Breast epithelium (tissue), 4 donors: ENCODE results near the gene PRKD1. TPM values are rescaled to one million over a fixed set of nuclear protein-coding genes. Genes with fewer than 3 reads are reported as not detected.
"Not testable (repeated sequence)": the region's sequence is repeated elsewhere in the genome, so short reads cannot be mapped to it uniquely, and the experiment has no call there.

Source experiments
- DNase-seq, 2 donors: peaks; one replicate each; pipeline ENCODE4 v3.0.0-alpha.2; 2019; ENCODE audit warnings: low spot score in 2 of 2
- H3K27ac ChIP-seq, 2 donors: fragments of 200-600 bp; sonication (generic) in 1 of 2; one replicate each; pipeline ENCODE4 v1.5.1; 2016 to 2019; ENCODE audit warnings: mild to moderate bottlenecking in 1 of 2
- H3K27me3 ChIP-seq, 2 donors: fragments of 200-600 bp; sonication (generic) in 1 of 2; one replicate each; pipeline versions ENCODE4 v1.5.1 to v1.6.0; 2017 to 2019; ENCODE audit warnings: control low read depth in 1 of 2, mild to moderate bottlenecking in 1 of 2
- H3K36me3 ChIP-seq: fragments of 200-600 bp; one replicate; pipeline ENCODE4 v1.5.1; 2019
- H3K4me1 ChIP-seq, 2 donors: fragments of 200-600 bp; sonication (generic); one replicate each; pipeline ENCODE4 v1.5.1; 2016 to 2019; ENCODE audit warnings: control low read depth in 1 of 2
- H3K4me3 ChIP-seq, 3 donors: fragments of 200-600 bp; sonication (generic); 1 replicate in 2 of 3; 2 replicates in 1 of 3; pipeline ENCODE4 v1.5.1; 2016 to 2019; ENCODE audit warnings: mild to moderate bottlenecking in 3 of 3, moderate library complexity in 2 of 3
- H3K9me3 ChIP-seq, 2 donors: fragments of 200-600 bp; sonication (generic) in 1 of 2; one replicate each; pipeline ENCODE4 v1.5.1; 2016 to 2019; ENCODE audit warnings: control low read depth in 1 of 2
- POLR2A ChIP-seq: fragments of 450-650 bp; IDR thresholded peaks from one replicate; pipeline ENCODE4 v1.6.1; 2016; ENCODE audit warnings: antibody characterized with exemption, mild to moderate bottlenecking, moderate library complexity
- POLR2AphosphoS5 ChIP-seq, 3 donors: sonication (generic); formaldehyde crosslinking; IDR thresholded peaks; one replicate each; pipeline ENCODE4 v1.6.1; 2017; ENCODE audit warnings: antibody characterized with exemption in 3 of 3
- intact Hi-C: fragments of 100-400 bp; cut with DNase I; formaldehyde crosslinking; loops from one replicate; pipeline ENCODE4 v1.15.1; 2023; ENCODE audit warnings: low total_unique reads
- total RNA-seq, 3 donors: library from RNA; depleted of rRNA; stranded (reverse); fragments of >200 nt; gene quantifications; one replicate each; pipeline ENCODE4 v1.1.0, GENCODE V29; 2016
- TF ChIP-seq, protein P1 (sequence below), 3 donors: fragments of 450-650 bp; IDR thresholded peaks; one replicate each; pipeline ENCODE4 v1.5.1; 2016 to 2017; ENCODE audit warnings: antibody characterized with exemption in 3 of 3, mild to moderate bottlenecking in 3 of 3, moderate library complexity in 3 of 3

The PRKD1 gene
- total RNA-seq, 3 donors from 2014 or later, result 14.1 to 26.1 (median 22.7) TPM

- DNase-seq, result no peak
- H3K9me3 ChIP-seq, result peaks cover 0 to 11% of the 10 kb centered on the region in 2 donors
- H3K27me3 ChIP-seq, result no peaks in the 10 kb centered on the region
- H3K4me3 ChIP-seq, result no peak overlapping the region
- no peaks in the 10 kb centered on the region for H3K4me1 ChIP-seq
- H3K36me3 ChIP-seq, result no peaks in the 10 kb centered on the region
- H3K27ac ChIP-seq, result no peak overlapping the region
- TF ChIP-seq POLR2A (no peak), POLR2AphosphoS5 (IDR thresholded peaks at IDR 0.05) (no peak)
- TF ChIP-seq, protein P1, sequence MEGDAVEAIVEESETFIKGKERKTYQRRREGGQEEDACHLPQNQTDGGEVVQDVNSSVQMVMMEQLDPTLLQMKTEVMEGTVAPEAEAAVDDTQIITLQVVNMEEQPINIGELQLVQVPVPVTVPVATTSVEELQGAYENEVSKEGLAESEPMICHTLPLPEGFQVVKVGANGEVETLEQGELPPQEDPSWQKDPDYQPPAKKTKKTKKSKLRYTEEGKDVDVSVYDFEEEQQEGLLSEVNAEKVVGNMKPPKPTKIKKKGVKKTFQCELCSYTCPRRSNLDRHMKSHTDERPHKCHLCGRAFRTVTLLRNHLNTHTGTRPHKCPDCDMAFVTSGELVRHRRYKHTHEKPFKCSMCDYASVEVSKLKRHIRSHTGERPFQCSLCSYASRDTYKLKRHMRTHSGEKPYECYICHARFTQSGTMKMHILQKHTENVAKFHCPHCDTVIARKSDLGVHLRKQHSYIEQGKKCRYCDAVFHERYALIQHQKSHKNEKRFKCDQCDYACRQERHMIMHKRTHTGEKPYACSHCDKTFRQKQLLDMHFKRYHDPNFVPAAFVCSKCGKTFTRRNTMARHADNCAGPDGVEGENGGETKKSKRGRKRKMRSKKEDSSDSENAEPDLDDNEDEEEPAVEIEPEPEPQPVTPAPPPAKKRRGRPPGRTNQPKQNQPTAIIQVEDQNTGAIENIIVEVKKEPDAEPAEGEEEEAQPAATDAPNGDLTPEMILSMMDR (IDR thresholded peaks at IDR 0.05), result no peak
- intact Hi-C loops, result no loop called here
Observed at GRCh38 chr14:29782041-29782440, 145.6 kb downstream of the PRKD1 start.

DNA sequence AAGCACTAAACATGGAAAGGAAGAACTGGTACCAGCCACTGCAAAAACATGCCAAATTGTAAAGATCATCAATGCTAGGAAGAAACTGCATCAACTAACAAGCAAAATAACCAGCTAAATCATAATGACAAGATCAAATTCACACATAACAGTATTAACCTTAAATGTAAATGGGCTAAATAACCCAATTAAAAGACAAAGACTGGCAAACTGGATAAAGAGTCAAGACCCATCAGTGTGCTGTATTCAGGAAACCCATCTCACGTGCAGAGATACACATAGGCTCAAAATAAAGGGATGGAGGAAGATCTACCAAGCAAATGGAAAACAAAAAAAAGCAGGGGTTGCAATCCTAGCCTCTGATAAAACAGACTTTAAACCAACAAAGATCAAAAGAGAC lies 150.5 kb downstream of the PRKD1 start:
- H3K27me3 ChIP-seq, intact Hi-C loops, DNase-seq: not testable (repeated sequence)

DNA sequence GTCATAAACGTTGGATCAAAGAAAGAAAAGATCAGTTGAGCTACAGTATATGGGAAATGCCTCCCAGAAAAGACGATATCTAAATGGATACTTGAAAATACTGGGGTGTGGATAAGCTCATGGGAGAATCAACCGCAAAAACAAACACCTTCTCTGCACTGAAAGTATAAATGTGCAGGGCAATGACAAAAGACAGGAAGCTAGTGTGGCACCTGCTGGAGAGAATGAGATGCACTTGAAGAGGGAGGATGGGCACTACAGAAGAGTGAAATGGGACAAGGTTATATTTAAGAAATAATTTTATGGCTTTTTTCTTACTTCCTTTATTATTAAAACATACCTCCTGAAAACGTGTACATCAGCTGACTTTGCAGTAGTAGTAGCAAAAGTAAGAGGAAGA lies 153.7 kb downstream of the PRKD1 start:
- Histone ChIP-seq H3K36me3 (no peaks in the 10 kb centered on the region), H3K4me1 (no peaks in the 10 kb centered on the region), H3K9me3 (peaks cover 0 to 19% of the 10 kb centered on the region in 2 donors), H3K27me3 (no peaks in the 10 kb centered on the region), H3K27ac (no peak overlapping the region), H3K4me3 (no peak overlapping the region)
- no peak for DNase-seq
- intact Hi-C loops, result no loop called here
- TF ChIP-seq, protein P1 (IDR thresholded peaks at IDR 0.05), result no peak
- TF ChIP-seq POLR2AphosphoS5 (IDR thresholded peaks at IDR 0.05), result no peak
- no peak for TF ChIP-seq POLR2A

More for the DNA sequence above, 150.5 kb downstream of the PRKD1 start:
- not testable (repeated sequence) for H3K27ac ChIP-seq, H3K36me3 ChIP-seq, H3K4me1 ChIP-seq, H3K4me3 ChIP-seq, H3K9me3 ChIP-seq

- no peaks in the 10 kb centered on the region for H3K36me3 ChIP-seq
- TF ChIP-seq POLR2A (no peak), POLR2AphosphoS5 (IDR thresholded peaks at IDR 0.05) (no peak)
- TF ChIP-seq, protein P1 (IDR thresholded peaks at IDR 0.05), result no peak
- H3K4me3 ChIP-seq, result no peak overlapping the region
- intact Hi-C loops, result no loop called here
- no peaks in the 10 kb centered on the region for H3K9me3 ChIP-seq
- H3K27me3 ChIP-seq, result no peaks in the 10 kb centered on the region
- DNase-seq, result no peak
- H3K4me1 ChIP-seq, result no peaks in the 10 kb centered on the region
- H3K27ac ChIP-seq, result no peak overlapping the region
Observed at GRCh38 chr14:29763342-29763858, 164.2 kb downstream of the PRKD1 start.

DNA sequence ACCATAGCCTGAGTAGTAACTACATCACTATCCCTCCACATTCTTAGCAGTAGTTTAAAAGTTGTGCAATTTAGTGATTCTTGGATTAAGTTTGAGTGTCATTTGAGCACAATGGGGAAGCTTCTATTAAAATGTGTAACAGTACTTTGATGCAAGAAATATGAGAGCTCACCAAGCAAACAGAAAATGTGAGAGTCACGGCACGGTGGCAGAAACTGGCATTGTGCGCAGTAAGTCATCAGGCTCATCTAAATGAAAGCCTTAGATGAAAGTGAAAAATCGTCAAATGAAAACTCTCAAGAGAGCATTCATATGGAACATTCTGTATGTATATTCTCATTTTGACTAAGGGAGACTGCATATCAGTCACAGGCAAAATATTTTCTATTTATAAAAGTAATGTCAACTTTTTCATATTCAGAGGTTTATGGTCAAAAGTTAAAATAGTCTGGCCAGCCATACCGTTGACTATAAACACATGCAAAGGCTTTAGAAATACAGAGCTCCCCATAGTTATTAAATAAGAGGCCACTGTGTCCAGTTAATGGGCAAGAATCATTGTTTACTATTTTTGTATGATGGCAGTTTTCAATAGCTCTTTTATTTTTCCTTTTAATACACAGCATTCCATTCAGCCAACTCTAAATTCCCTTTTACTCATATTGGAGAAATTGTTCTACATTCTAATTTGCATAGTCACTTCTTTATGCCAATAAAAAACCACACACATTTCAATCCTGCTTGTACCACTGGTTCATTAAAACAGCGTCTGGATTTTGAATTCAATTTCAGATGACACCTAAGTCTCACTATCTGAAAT lies 167.9 kb downstream of the PRKD1 start:
- Histone ChIP-seq H3K27ac (no peak overlapping the region), H3K4me1 (no peaks in the 10 kb centered on the region)
- no peak for TF ChIP-seq POLR2A
- TF ChIP-seq, protein P1 (IDR thresholded peaks at IDR 0.05), result no peak

More for the DNA sequence above, 167.9 kb downstream of the PRKD1 start:
- DNase-seq, result no peak
- Histone ChIP-seq H3K4me3 (no peak overlapping the region), H3K27me3 (no peaks in the 10 kb centered on the region), H3K36me3 (no peaks in the 10 kb centered on the region), H3K9me3 (no peaks in the 10 kb centered on the region)
- intact Hi-C loops, result loop anchor here (2.0 kb wide), 1 partner anchor 67 kb away; no protein-coding TSS in a partner anchor
